K562 (cell line): Measurements from ENCODE around the gene SHISA7.

Source experiments
- GATAD2A ChIP-seq: fragments of 450-650 bp; IDR thresholded peaks from 2 replicates; pipeline ENCODE4 v1.6.1; 2017
- JUND ChIP-seq, 2 experiments: IDR thresholded peaks; 2 replicates in 1 of 2; 3 replicates in 1 of 2; pipeline ENCODE4 v1.6.1; 2011; ENCODE audit warnings: borderline replicate concordance in 2 of 2, low read depth in 2 of 2, low read length in 2 of 2, improper control_type of control experiment in 1 of 2, missing biosample characterization in 1 of 2, missing genetic modification characterization in 1 of 2, missing genetic modification reagents in 1 of 2
- TSHZ1 ChIP-seq: fragments of 250-450 bp; sonication (Bioruptor Pico); IDR thresholded peaks from 2 replicates; pipeline ENCODE4 v1.4.0; 2020; ENCODE audit warnings: mild to moderate bottlenecking, moderate library complexity
- ZNF23 ChIP-seq: fragments of 250-450 bp; sonication (Bioruptor Pico); IDR thresholded peaks from 2 replicates; pipeline ENCODE4 v1.4.0; 2020; ENCODE audit warnings: mild to moderate bottlenecking
- ZNF395 ChIP-seq: fragments of 200-800 bp; sonication (Bioruptor generic); IDR thresholded peaks from 2 replicates; pipeline ENCODE4 v1.6.1; 2017; ENCODE audit warnings: missing genetic modification characterization, missing compliant biosample characterization

GRCh38 chr19:55443824-55444480, 852 bp upstream of the SHISA7 start:
- no peak for TF ChIP-seq TSHZ1 (CRISPR knock-in tag)
- TF ChIP-seq JUND (IDR thresholded peaks at IDR 0.05; ENCODE audit: borderline replicate concordance, low read depth, low read length), result no peak
- no peak for TF ChIP-seq JUND (tag; IDR thresholded peaks at IDR 0.05; ENCODE audit: borderline replicate concordance, low read depth, low read length)
- no peak for TF ChIP-seq ZNF395 (CRISPR knock-in tag)
- no peak for TF ChIP-seq ZNF23 (CRISPR knock-in tag)
- TF ChIP-seq GATAD2A, result no peak
